BJ (cell line): ENCODE measurements around the gene PSMG2. TPM values are rescaled to one million over a fixed set of nuclear protein-coding genes. Genes with fewer than 3 reads are reported as not detected.

Source experiments
- CTCF ChIA-PET: fragments of 350-600 bp; formaldehyde crosslinking; extraction: SDS; loops from one replicate; lab custom pipeline; 2021; ENCODE audit warnings: antibody characterized with exemption, inconsistent platforms; lab: Yijun Ruan, JAX
- POLR2A ChIA-PET: fragments of 300-600 bp; sonication (Branson Sonifier 250); formaldehyde crosslinking; extraction: SDS; loops from one replicate; lab custom pipeline; 2021; ENCODE audit warnings: antibody characterized with exemption; lab: Charles Lee
- DNase-seq: peaks from one replicate; pipeline ENCODE4 v3.0.0-alpha.2; 2011; ENCODE audit warnings: low read depth
- H3K27me3 ChIP-seq: 2 replicates; pipeline ENCODE4 v1.6.0; 2011; ENCODE audit warnings: low read length; ENCODE audit not compliant: control insufficient read depth, insufficient read depth
- H3K36me3 ChIP-seq: 2 replicates; pipeline ENCODE4 v1.5.1; 2011; ENCODE audit warnings: low read length; ENCODE audit not compliant: control insufficient read depth, insufficient read depth
- H3K4me3 ChIP-seq: 2 replicates; pipeline ENCODE4 v1.5.1; 2011; ENCODE audit warnings: low read depth, mild to moderate bottlenecking, control low read depth, low read length
- CTCF ChIP-seq: IDR thresholded peaks from 2 replicates; pipeline ENCODE4 v1.5.1; 2011; ENCODE audit warnings: low read depth, mild to moderate bottlenecking, control low read depth, inconsistent platforms, low read length, moderate library complexity; ENCODE audit not compliant: insufficient read depth
- polyA plus RNA-seq: library from polyadenylated mRNA; depleted of rRNA; stranded (reverse); fragments of >200 nt; gene quantifications from 2 replicates; pipeline ENCODE4 v1.2.3, GENCODE V29; 2011

The PSMG2 gene
- polyA plus RNA-seq, 1 experiment: 60.8 TPM

GRCh38 chr18:12748671-12749070 is 45.8 kb downstream of the PSMG2 start:
- Histone ChIP-seq H3K27me3 (no peaks in the 10 kb centered on the region), H3K4me3 (no peak overlapping the region), H3K36me3 (no peaks in the 10 kb centered on the region)
- ChIA-PET POLR2A (no interaction called here), CTCF (interaction anchor here (1.2 to 4.0 kb wide), 5 partner anchors 47 to 186 kb away, joined by 4 to 20 read pairs (median 4); no protein-coding TSS in a partner anchor)
- no peak for DNase-seq
- TF ChIP-seq CTCF: no peak

- no peaks in the 10 kb centered on the region for H3K27me3 ChIP-seq
- no peak for TF ChIP-seq CTCF
- no peak overlapping the region for H3K4me3 ChIP-seq
- ChIA-PET CTCF (interaction anchor here (1.4 to 4.0 kb wide), 3 partner anchors 142 to 185 kb away, joined by 4 to 20 read pairs (median 13); no protein-coding TSS in a partner anchor), POLR2A (no interaction called here)
- no peak for DNase-seq
- no peaks in the 10 kb centered on the region for H3K36me3 ChIP-seq
These were observed 46.3 kb downstream of the PSMG2 start for GRCh38 chr18:12749121-12749520.

- CTCF ChIA-PET: interaction anchor here (0.7 to 4.0 kb wide), 2 partner anchors 10 to 144 kb away, joined by 3 to 20 read pairs; no protein-coding TSS in a partner anchor
These were observed 47.4 kb downstream of the PSMG2 start for GRCh38 chr18:12750076-12750714.

GRCh38 chr18:12750715-12751502 is 48.1 kb downstream of the PSMG2 start:
- ChIA-PET CTCF (interaction anchor here (0.7 to 4.0 kb wide), 3 partner anchors 10 to 143 kb away, joined by 3 to 20 read pairs (median 3); no protein-coding TSS in a partner anchor), POLR2A (no interaction called here)
- Histone ChIP-seq H3K27me3 (no peaks in the 10 kb centered on the region), H3K4me3 (no peak overlapping the region), H3K36me3 (no peaks in the 10 kb centered on the region)
- no peak for DNase-seq
- TF ChIP-seq CTCF: no peak

More at GRCh38 chr18:12750076-12750714, 47.4 kb downstream of the PSMG2 start:
- TF ChIP-seq CTCF: no peak
- H3K4me3 ChIP-seq: no peak overlapping the region
- H3K27me3 ChIP-seq: no peaks in the 10 kb centered on the region
- H3K36me3 ChIP-seq: no peaks in the 10 kb centered on the region
- POLR2A ChIA-PET: no interaction called here
- no peak for DNase-seq

- DNase-seq: no peak
- H3K36me3 ChIP-seq: no peaks in the 10 kb centered on the region
- TF ChIP-seq CTCF: no peak
- no peak overlapping the region for H3K4me3 ChIP-seq
- ChIA-PET CTCF (interaction anchor here (0.8 kb wide), 1 partner anchor 10 kb away, joined by 3 read pairs; no protein-coding TSS in a partner anchor), POLR2A (no interaction called here)
- H3K27me3 ChIP-seq: no peaks in the 10 kb centered on the region
These were observed 48.7 kb downstream of the PSMG2 start for GRCh38 chr18:12751503-12751884.
